SU-DHL-6 (cell line): ENCODE results near the gene UBE4B.

Experiments
- H2AFZ ChIP-seq: fragments of 200-600 bp; sonication (generic); 2 replicates; pipeline ENCODE4 v1.6.1; 2014; ENCODE audit warnings: low read depth, mild to moderate bottlenecking, moderate library complexity, mixed read lengths, antibody characterized with exemption, low read length; ENCODE audit not compliant: severe bottlenecking
- H3F3A ChIP-seq: fragments of 200-600 bp; shearing (Covaris generic); 2 replicates; pipeline ENCODE4 v1.6.0; 2016; ENCODE audit warnings: antibody characterized with exemption, mild to moderate bottlenecking; ENCODE audit not compliant: insufficient read depth
- H3K27ac ChIP-seq: fragments of 200-600 bp; sonication (generic); 2 replicates; pipeline ENCODE4 v1.5.1; 2016; ENCODE audit warnings: low read depth, mild to moderate bottlenecking, low read length, moderate library complexity, mixed read lengths
- H3K27me3 ChIP-seq: fragments of 200-600 bp; sonication (generic), shearing (Covaris generic); 2 replicates; pipeline ENCODE4 v1.6.0; 2014; ENCODE audit warnings: mild to moderate bottlenecking, low read length
- H3K36me3 ChIP-seq: fragments of 200-600 bp; sonication (generic); 2 replicates; pipeline ENCODE4 v1.6.1; 2014; ENCODE audit warnings: mild to moderate bottlenecking, low read length, mixed read lengths
- H3K4me2 ChIP-seq: fragments of 300-600, 200-600 bp; shearing (Covaris generic), sonication (generic); 2 replicates; pipeline ENCODE4 v1.6.0; 2014; ENCODE audit warnings: low read length, low read depth, mild to moderate bottlenecking; ENCODE audit not compliant: poor library complexity, severe bottlenecking
- H3K4me3 ChIP-seq: fragments of 200-600 bp; sonication (generic); 2 replicates; pipeline ENCODE4 v1.5.1; 2014; ENCODE audit warnings: antibody characterized with exemption, low read length, mild to moderate bottlenecking, mixed read lengths; ENCODE audit not compliant: insufficient read depth, poor library complexity, severe bottlenecking
- H3K79me2 ChIP-seq: fragments of 200-600 bp; sonication (generic); 2 replicates; pipeline ENCODE4 v1.6.1; 2014; ENCODE audit warnings: mild to moderate bottlenecking, low read length, moderate library complexity; ENCODE audit not compliant: insufficient read depth
- H3K9ac ChIP-seq: fragments of 200-600 bp; sonication (generic); 2 replicates; pipeline ENCODE4 v1.7.0; 2014; ENCODE audit warnings: mild to moderate bottlenecking, low read length
- H3K9me2 ChIP-seq: fragments of 200-600 bp; sonication (generic); replicated peaks from 2 replicates; pipeline ENCODE4 v1.6.1; 2014; ENCODE audit warnings: low read length; ENCODE audit not compliant: insufficient read depth
- H3K9me3 ChIP-seq: fragments of 200-600 bp; sonication (generic); 2 replicates; pipeline ENCODE4 v1.6.1; 2014; ENCODE audit warnings: low read length, mixed read lengths; ENCODE audit not compliant: insufficient read depth
- H4K20me1 ChIP-seq: fragments of 200-600 bp; sonication (generic); 2 replicates; pipeline ENCODE4 v1.6.1; 2014; ENCODE audit warnings: low read depth, mild to moderate bottlenecking, antibody characterized with exemption, low read length, moderate library complexity, mixed read lengths
- CTCF ChIP-seq: fragments of 200-600 bp; sonication (generic); IDR thresholded peaks from one replicate; pipeline ENCODE4 v1.5.1; 2017; ENCODE audit warnings: antibody characterized with exemption, mild to moderate bottlenecking, low read length, moderate library complexity; ENCODE audit not compliant: insufficient read depth, poor library complexity, severe bottlenecking
- EZH2phosphoT487 ChIP-seq: fragments of 200-600 bp; sonication (generic), shearing (Covaris generic); conservative IDR thresholded peaks from 2 replicates; pipeline ENCODE4 v1.6.1; 2018; ENCODE audit warnings: mild to moderate bottlenecking, antibody characterized with exemption, low read length, moderate library complexity, mixed read lengths

Gene UBE4B

GRCh38 chr1:10121688-10122087 is 88.9 kb downstream of the UBE4B start:
- Histone ChIP-seq H3K4me2 (no peak overlapping the region), H3K9ac (no peak overlapping the region), H3K27ac (no peak overlapping the region), H3K79me2 (no peaks in the 10 kb centered on the region), H2AFZ (no peak overlapping the region), H4K20me1 (no peaks in the 10 kb centered on the region), H3K9me2 (no peaks in the 10 kb centered on the region), H3F3A (no peaks in the 10 kb centered on the region), H3K36me3 (no peaks in the 10 kb centered on the region), H3K9me3 (no peaks in the 10 kb centered on the region), H3K4me3 (no peak overlapping the region), H3K27me3 (no peaks in the 10 kb centered on the region)
- TF ChIP-seq CTCF, result no peak
- TF ChIP-seq EZH2phosphoT487, result no peak

- H3K4me3 ChIP-seq, result no peak overlapping the region
- H3K9ac ChIP-seq, result no peak overlapping the region
- H3K9me2 ChIP-seq, result no peaks in the 10 kb centered on the region
- no peaks in the 10 kb centered on the region for H4K20me1 ChIP-seq
- no peak overlapping the region for H3K27ac ChIP-seq
- H3K4me2 ChIP-seq, result no peak overlapping the region
- TF ChIP-seq EZH2phosphoT487, result no peak
- no peak for TF ChIP-seq CTCF
- H2AFZ ChIP-seq, result no peak overlapping the region
- no peaks in the 10 kb centered on the region for H3F3A ChIP-seq
- no peaks in the 10 kb centered on the region for H3K9me3 ChIP-seq
- no peaks in the 10 kb centered on the region for H3K27me3 ChIP-seq
- no peaks in the 10 kb centered on the region for H3K36me3 ChIP-seq
- no peaks in the 10 kb centered on the region for H3K79me2 ChIP-seq
Observed at GRCh38 chr1:10122926-10123325, 90.2 kb downstream of the UBE4B start.

DNA sequence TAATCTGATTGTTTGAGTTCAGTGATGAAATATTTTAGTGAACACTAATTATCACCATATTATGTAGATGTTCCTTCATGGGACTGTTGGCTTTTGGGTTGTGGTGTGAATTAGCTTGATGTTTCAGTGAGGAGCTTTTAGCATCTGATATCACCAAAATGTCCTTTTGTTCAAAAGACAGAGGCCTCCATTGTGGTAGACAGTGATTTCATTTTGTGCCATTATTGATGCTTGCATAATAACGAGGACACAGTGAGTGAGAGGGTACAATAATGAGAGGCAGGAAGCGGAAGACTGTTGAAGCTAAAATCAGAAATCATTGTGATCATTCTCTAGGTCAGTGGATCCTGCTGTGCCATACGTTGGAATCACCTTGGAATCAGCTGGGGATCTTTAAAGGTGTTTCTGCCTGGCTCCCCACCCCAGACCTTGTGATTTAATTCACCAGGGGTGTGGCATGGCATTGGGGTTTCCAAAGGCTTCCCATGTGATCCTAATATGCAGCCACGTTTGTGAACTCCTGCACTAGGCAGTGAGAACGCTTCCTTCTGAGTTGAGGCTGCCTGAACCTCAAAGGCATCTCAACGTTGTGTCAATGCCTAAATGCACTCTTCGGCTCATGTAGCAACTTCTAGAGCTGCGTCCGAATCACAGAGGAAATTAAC is 95.5 kb downstream of the UBE4B start:
- H3K27ac ChIP-seq, result no peak overlapping the region
- H2AFZ ChIP-seq, result no peak overlapping the region
- H3K9me2 ChIP-seq, result no peaks in the 10 kb centered on the region
- no peaks in the 10 kb centered on the region for H4K20me1 ChIP-seq
- no peak overlapping the region for H3K4me3 ChIP-seq
- no peaks in the 10 kb centered on the region for H3K27me3 ChIP-seq
- no peaks in the 10 kb centered on the region for H3F3A ChIP-seq
- H3K9me3 ChIP-seq, result no peaks in the 10 kb centered on the region
- H3K79me2 ChIP-seq, result no peaks in the 10 kb centered on the region
- H3K4me2 ChIP-seq, result no peak overlapping the region
- TF ChIP-seq CTCF (no peak), EZH2phosphoT487 (no peak)
- H3K9ac ChIP-seq, result no peak overlapping the region
- no peaks in the 10 kb centered on the region for H3K36me3 ChIP-seq
